A549 (cell line): ENCODE results near the gene HOOK1. TPM values are rescaled to one million over a fixed set of nuclear protein-coding genes. Genes with fewer than 3 reads are reported as not detected.

Source experiments
- ATAC-seq, 2 experiments: fragments of 200-7000 bp in 1 of 2; fragments of >200 bp in 1 of 2; cut with Nextera tagmentation in 1 of 2; cut with Tn5 transposase in 1 of 2; 3 replicates each; pipeline versions ENCODE4 v1.8.0 to v1.9.1; 2018 to 2020; ENCODE audit warnings: mild to moderate bottlenecking in 1 of 2, moderate library complexity in 1 of 2
- CTCF ChIA-PET: fragments of 300-600 bp; sonication (Branson Sonifier 250); formaldehyde crosslinking; extraction: SDS; loops from one replicate; lab custom pipeline; 2021; ENCODE audit warnings: antibody characterized with exemption, inconsistent platforms; lab: Yijun Ruan, JAX
- POLR2A ChIA-PET: fragments of 350-600 bp; formaldehyde crosslinking; extraction: SDS; loops from one replicate; lab custom pipeline; 2021; ENCODE audit warnings: antibody characterized with exemption, inconsistent platforms; lab: Yijun Ruan, JAX
- DNase-seq, 2 experiments: peaks; one replicate each; pipeline versions ENCODE4 v3.0.0 to v3.0.0-alpha.2; 2011 to 2016; ENCODE audit warnings: low read depth in 1 of 2, low spot score in 1 of 2
- FAIRE-seq: peaks from 2 replicates; lab custom pipeline; 2011; peaks lifted over from hg19 to GRCh38; lab: Jason Lieb, UNC
- H3K27ac ChIP-seq, 2 experiments: fragments of >200 bp; sonication (Bioruptor Twin); formaldehyde crosslinking; 3 replicates each; pipeline ENCODE4 v1.5.1; 2016 to 2017
- H3K4me1 ChIP-seq: fragments of >200 bp; sonication (Bioruptor Twin); formaldehyde crosslinking; 3 replicates; pipeline ENCODE4 v1.6.1; 2016
- H3K4me2 ChIP-seq: fragments of >200 bp; sonication (Bioruptor Twin); formaldehyde crosslinking; 3 replicates; pipeline ENCODE4 v1.6.1; 2016
- H3K4me3 ChIP-seq: fragments of >200 bp; sonication (Bioruptor Twin); formaldehyde crosslinking; 3 replicates; pipeline ENCODE4 v1.5.1; 2016
- H3K9me3 ChIP-seq: fragments of >200 bp; sonication (Bioruptor Twin); formaldehyde crosslinking; 3 replicates; pipeline ENCODE4 v1.6.1; 2016
- CBX8 ChIP-seq: fragments of 200-600 bp; sonication (generic); IDR thresholded peaks from 2 replicates; pipeline ENCODE4 v1.6.1; 2016
- CEBPB ChIP-seq, 2 experiments: fragments of >200 bp in 1 of 2; sonication (Bioruptor Twin) in 1 of 2; formaldehyde crosslinking in 1 of 2; IDR thresholded peaks; 2 replicates each; pipeline ENCODE4 v1.6.1; 2012 to 2016
- CHD2 ChIP-seq: fragments of 150-350 bp; IDR thresholded peaks from 2 replicates; pipeline ENCODE4 v1.6.1; 2014; ENCODE audit warnings: low read length; ENCODE audit not compliant: partially characterized antibody
- CHD4 ChIP-seq: fragments of 200-600 bp; sonication (generic); IDR thresholded peaks from 2 replicates; pipeline ENCODE4 v1.6.1; 2016; ENCODE audit warnings: antibody characterized with exemption, mild to moderate bottlenecking, borderline replicate concordance
- EHMT2 ChIP-seq: fragments of 200-600 bp; sonication (generic); IDR thresholded peaks from 2 replicates; pipeline ENCODE4 v1.6.1; 2016; ENCODE audit warnings: antibody characterized with exemption, low read depth, mild to moderate bottlenecking, moderate library complexity
- FOSB ChIP-seq: fragments of 250-450 bp; sonication (Bioruptor Pico); IDR thresholded peaks from 2 replicates; pipeline ENCODE4 v1.5.0; 2020; ENCODE audit warnings: mild to moderate bottlenecking, moderate library complexity
- FOXS1 ChIP-seq: fragments of 250-450 bp; sonication (Bioruptor Pico); IDR thresholded peaks from 2 replicates; pipeline ENCODE4 v1.5.0; 2020; ENCODE audit warnings: mild to moderate bottlenecking, moderate library complexity
- GATA3 ChIP-seq: IDR thresholded peaks from 2 replicates; pipeline ENCODE4 v1.6.1; 2012; ENCODE audit warnings: borderline replicate concordance
- HOXA7 ChIP-seq: fragments of 250-450 bp; sonication (Bioruptor Pico); IDR thresholded peaks from 2 replicates; pipeline ENCODE4 v1.5.0; 2020; ENCODE audit warnings: mild to moderate bottlenecking, moderate library complexity
- HOXB5 ChIP-seq: fragments of 250-450 bp; sonication (Bioruptor Pico); IDR thresholded peaks from 2 replicates; pipeline ENCODE4 v1.5.0; 2020; ENCODE audit warnings: mild to moderate bottlenecking, moderate library complexity
- KDM1A ChIP-seq: fragments of 200-600 bp; sonication (generic); IDR thresholded peaks from 2 replicates; pipeline ENCODE4 v1.6.1; 2016; ENCODE audit warnings: low read depth, mild to moderate bottlenecking
- KDM5A ChIP-seq: fragments of 200-600 bp; sonication (generic); IDR thresholded peaks from 2 replicates; pipeline ENCODE4 v1.6.1; 2016; ENCODE audit warnings: antibody characterized with exemption, mild to moderate bottlenecking
- MAFK ChIP-seq: fragments of 450-650 bp; IDR thresholded peaks from 2 replicates; pipeline ENCODE4 v1.6.1; 2014; ENCODE audit not compliant: partially characterized antibody
- NFE2L2 ChIP-seq: fragments of 150-350 bp; conservative IDR thresholded peaks from 2 replicates; pipeline ENCODE4 v1.6.1; 2014; ENCODE audit warnings: low read length
- NPAS2 ChIP-seq: fragments of 250-450 bp; sonication (Bioruptor Pico); IDR thresholded peaks from 2 replicates; pipeline ENCODE4 v1.8.0; 2022; ENCODE audit warnings: mild to moderate bottlenecking, moderate library complexity, borderline replicate concordance
- POLR2AphosphoS2 ChIP-seq: conservative IDR thresholded peaks from 2 replicates; pipeline ENCODE4 v1.6.1; 2012; ENCODE audit warnings: low read length, improper control_type of control experiment, inconsistent platforms
- RFX5 ChIP-seq: fragments of 450-650 bp; IDR thresholded peaks from 2 replicates; pipeline ENCODE4 v1.7.1; 2014; ENCODE audit warnings: antibody characterized with exemption, mild to moderate bottlenecking, moderate library complexity
- RNF2 ChIP-seq: fragments of 200-600 bp; sonication (generic); IDR thresholded peaks from 2 replicates; pipeline ENCODE4 v1.6.1; 2016; ENCODE audit warnings: low read depth, mild to moderate bottlenecking, antibody characterized with exemption, moderate library complexity, borderline replicate concordance
- SREBF2 ChIP-seq: fragments of 450-650 bp; IDR thresholded peaks from 2 replicates; pipeline ENCODE4 v1.6.1; 2014; ENCODE audit warnings: mild to moderate bottlenecking, moderate library complexity
- TFCP2L1 ChIP-seq: fragments of 250-450 bp; sonication (Bioruptor Pico); IDR thresholded peaks from 2 replicates; pipeline ENCODE4 v1.5.0; 2021; ENCODE audit warnings: mild to moderate bottlenecking
- ZC3H11A ChIP-seq: fragments of 450-650 bp; IDR thresholded peaks from 2 replicates; pipeline ENCODE4 v1.6.1; 2014; ENCODE audit warnings: antibody characterized with exemption, mild to moderate bottlenecking
- ZFP36 ChIP-seq: fragments of 450-650 bp; IDR thresholded peaks from 2 replicates; pipeline ENCODE4 v1.6.1; 2014; ENCODE audit warnings: borderline replicate concordance; ENCODE audit not compliant: partially characterized antibody
- ZNF302 ChIP-seq: fragments of 250-450 bp; sonication (Bioruptor Pico); IDR thresholded peaks from 2 replicates; pipeline ENCODE4 v1.9.0; 2021; ENCODE audit warnings: inconsistent platforms, mild to moderate bottlenecking, moderate library complexity
- ZSCAN20 ChIP-seq: fragments of 250-450 bp; sonication (Bioruptor Pico); IDR thresholded peaks from 2 replicates; pipeline ENCODE4 v1.8.0; 2022; ENCODE audit warnings: mild to moderate bottlenecking, moderate library complexity
- WGBS: methylation state at CpG from one replicate; pipeline ENCODE4 v1.1.6; 2017; ENCODE audit errors: missing lambda C conversion rate; 5-methylcytosine and 5-hydroxymethylcytosine counted together
- polyA plus RNA-seq, 4 experiments: library from polyadenylated mRNA; depleted of rRNA in 3 of 4; stranded (reverse); fragments of >200 nt; fragmentation: RNase III in 1 of 4; extraction: RNeasy Plus Mini Kit Qiagen cat#74134 plus additional on column Dnase treatment in 1 of 4; gene quantifications; 2 replicates in 3 of 4; 3 replicates in 1 of 4; pipeline ENCODE4 v1.2.3, GENCODE V29; 2011 to 2017
- TF ChIP-seq, protein P1 (sequence below): fragments of 250-450 bp; sonication (Bioruptor Pico); IDR thresholded peaks from 2 replicates; pipeline ENCODE4 v1.5.0; 2020; ENCODE audit warnings: low read depth, mild to moderate bottlenecking, moderate library complexity
- TF ChIP-seq, protein P2 (sequence below): fragments of 150-350 bp; IDR thresholded peaks from 2 replicates; pipeline ENCODE4 v1.6.1; 2014; ENCODE audit warnings: low read depth, mild to moderate bottlenecking, low read length

The HOOK1 gene
- polyA plus RNA-seq, 2 of the 4 experiments (the other 2 are of a cell fraction) = 0.46 to 1.3 TPM

DNA sequence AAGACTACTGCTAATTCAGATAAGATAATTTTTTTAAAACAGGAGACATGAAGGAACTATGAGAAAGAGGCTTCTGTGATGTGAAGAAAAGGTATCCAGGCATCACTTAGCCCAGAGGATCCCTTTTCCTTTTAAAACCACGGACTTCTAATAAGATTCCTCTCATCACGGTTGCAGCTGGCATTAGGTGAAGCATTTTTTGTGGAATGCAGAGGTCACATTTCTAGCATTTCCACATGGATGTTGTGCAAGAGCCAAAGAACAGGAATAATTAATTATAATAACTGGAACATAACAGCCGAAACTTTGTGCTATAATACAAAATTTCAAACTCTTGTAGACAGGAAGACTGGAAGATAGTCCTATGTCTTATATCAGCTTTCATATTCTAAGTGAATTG lies 84.2 kb downstream of the HOOK1 start:
- WGBS = 19% methylated on average over 3 of the region's 3 CpGs
- no peak for FAIRE-seq
- TF ChIP-seq RNF2 (no peak), HOXA7 (no peak), CBX8 (no peak), ZC3H11A (no peak), RFX5 (no peak), CEBPB (IDR thresholded peaks at IDR 0.05) (no peak), KDM5A (no peak), CHD2 (no peak), ZNF302 (no peak), HOXB5 (CRISPR knock-in tag) (no peak), TFCP2L1 (no peak)
- DNase-seq = no peak
- ChIA-PET POLR2A (no interaction called here), CTCF (interaction anchor here (1.8 kb wide), 1 partner anchor 49 kb away, joined by 5 read pairs; no protein-coding TSS in a partner anchor)
- H3K27ac ChIP-seq = no peak overlapping the region
- H3K9me3 ChIP-seq = no peaks in the 10 kb centered on the region
- ATAC-seq = no peak
- H3K4me2 ChIP-seq = no peak overlapping the region
- H3K4me1 ChIP-seq = no peaks in the 10 kb centered on the region
- H3K4me3 ChIP-seq = no peak overlapping the region

DNA sequence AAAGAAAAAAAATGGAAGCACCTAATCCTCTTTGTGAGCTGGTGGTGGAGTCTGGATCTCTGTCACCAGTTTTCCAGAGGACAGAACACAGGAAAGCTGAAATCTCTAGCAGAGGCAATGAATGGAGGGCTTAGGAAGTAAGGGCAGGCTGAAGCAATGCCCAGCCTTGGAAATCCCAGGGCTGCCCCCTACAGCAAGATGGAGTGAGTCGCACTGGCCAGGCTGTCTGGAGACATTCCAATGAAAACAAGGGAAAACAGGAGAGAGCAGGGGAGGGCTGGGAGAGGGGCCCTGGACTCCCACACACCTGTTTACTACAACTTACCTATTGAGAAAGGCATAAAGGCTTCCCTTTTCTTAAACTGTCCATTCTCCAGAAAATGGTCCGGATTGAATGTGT lies 85.9 kb downstream of the HOOK1 start:
- 21% methylated on average over 2 of the region's 2 CpGs for whole genome bisulfite sequencing
- FAIRE-seq = no peak

DNA sequence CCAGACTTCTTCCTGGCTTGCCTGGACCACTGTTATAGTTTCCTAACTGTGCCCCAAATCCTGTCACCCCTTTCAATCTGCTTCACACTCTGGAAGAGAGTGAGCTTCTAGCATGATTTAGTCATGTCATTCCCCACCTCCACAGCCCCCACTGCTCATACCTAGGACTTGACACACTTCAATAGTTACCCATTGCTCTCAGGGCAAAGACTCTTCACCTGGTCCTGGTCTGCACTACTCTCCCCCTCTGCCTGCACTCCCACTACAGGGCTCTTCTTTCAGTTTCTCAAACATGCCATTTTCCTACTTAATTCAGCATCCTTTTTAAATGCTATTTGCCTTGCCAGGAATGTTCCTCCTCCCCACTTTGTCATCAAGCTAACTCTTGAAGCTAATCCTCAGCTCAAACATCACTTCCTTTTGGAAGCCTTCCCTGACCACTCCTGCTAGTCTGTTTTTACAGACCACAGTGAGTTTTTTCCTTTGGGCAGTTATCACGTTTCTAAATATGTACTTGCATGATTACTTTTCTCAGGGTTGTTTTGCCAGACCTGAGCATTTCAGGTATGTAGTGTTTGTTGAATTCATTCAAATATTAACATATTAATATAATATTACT lies 87.1 kb downstream of the HOOK1 start:
- POLR2A ChIA-PET = no interaction called here
- no peak for ATAC-seq
- WGBS = 5% methylated on average over 1 of the region's 1 CpG
- CTCF ChIA-PET = interaction anchor here (1.0 to 2.8 kb wide), 3 partner anchors 40 to 48 kb away, joined by 3 to 11 read pairs (median 8); no protein-coding TSS in a partner anchor
- no peaks in the 10 kb centered on the region for H3K9me3 ChIP-seq
- TF ChIP-seq CHD2 = no peak
- no peak for TF ChIP-seq NPAS2 (CRISPR knock-in tag)
- TF ChIP-seq, protein P1, sequence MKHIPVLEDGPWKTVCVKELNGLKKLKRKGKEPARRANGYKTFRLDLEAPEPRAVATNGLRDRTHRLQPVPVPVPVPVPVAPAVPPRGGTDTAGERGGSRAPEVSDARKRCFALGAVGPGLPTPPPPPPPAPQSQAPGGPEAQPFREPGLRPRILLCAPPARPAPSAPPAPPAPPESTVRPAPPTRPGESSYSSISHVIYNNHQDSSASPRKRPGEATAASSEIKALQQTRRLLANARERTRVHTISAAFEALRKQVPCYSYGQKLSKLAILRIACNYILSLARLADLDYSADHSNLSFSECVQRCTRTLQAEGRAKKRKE = no peak
- TF ChIP-seq RFX5 = no peak
- no peak for TF ChIP-seq CBX8
- TF ChIP-seq, all 56 proteins: peak for 0
- no peak overlapping the region for H3K4me2 ChIP-seq
- DNase-seq (no peak), FAIRE-seq (no peak)
- H3K4me3 ChIP-seq = no peak overlapping the region
- H3K4me1 ChIP-seq = no peaks in the 10 kb centered on the region
- no peak overlapping the region for H3K27ac ChIP-seq

More for the DNA sequence above, 85.9 kb downstream of the HOOK1 start:
- POLR2A ChIA-PET = no interaction called here
- ATAC-seq = no peak
- H3K27ac ChIP-seq = no peak overlapping the region
- H3K4me2 ChIP-seq = no peak overlapping the region
- H3K4me3 ChIP-seq = no peak overlapping the region
- H3K4me1 ChIP-seq = no peaks in the 10 kb centered on the region
- DNase-seq = no peak
- no peaks in the 10 kb centered on the region for H3K9me3 ChIP-seq
- no peak for TF ChIP-seq HOXA7
- TF ChIP-seq KDM1A = no peak
- no peak for TF ChIP-seq CHD2
- no peak for TF ChIP-seq NFE2L2
- TF ChIP-seq CHD4 = no peak
- no peak for TF ChIP-seq POLR2AphosphoS2
- TF ChIP-seq FOXS1 = no peak
- TF ChIP-seq, protein P2, sequence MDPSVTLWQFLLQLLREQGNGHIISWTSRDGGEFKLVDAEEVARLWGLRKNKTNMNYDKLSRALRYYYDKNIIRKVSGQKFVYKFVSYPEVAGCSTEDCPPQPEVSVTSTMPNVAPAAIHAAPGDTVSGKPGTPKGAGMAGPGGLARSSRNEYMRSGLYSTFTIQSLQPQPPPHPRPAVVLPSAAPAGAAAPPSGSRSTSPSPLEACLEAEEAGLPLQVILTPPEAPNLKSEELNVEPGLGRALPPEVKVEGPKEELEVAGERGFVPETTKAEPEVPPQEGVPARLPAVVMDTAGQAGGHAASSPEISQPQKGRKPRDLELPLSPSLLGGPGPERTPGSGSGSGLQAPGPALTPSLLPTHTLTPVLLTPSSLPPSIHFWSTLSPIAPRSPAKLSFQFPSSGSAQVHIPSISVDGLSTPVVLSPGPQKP = no peak
- TF ChIP-seq SREBF2 = no peak
- TF ChIP-seq ZSCAN20 (CRISPR knock-in tag) = no peak
- no peak for TF ChIP-seq ZFP36
- TF ChIP-seq GATA3 = no peak
- TF ChIP-seq FOSB (CRISPR knock-in tag) = no peak
- TF ChIP-seq MAFK = no peak
- TF ChIP-seq EHMT2 = no peak
- CTCF ChIA-PET = interaction anchor here (2.8 kb wide), 1 partner anchor 47 kb away, joined by 11 read pairs; no protein-coding TSS in a partner anchor
